Sigmoid colon (tissue), 7 donors: ENCODE data around the gene C10orf105. TPM values are rescaled to one million over a fixed set of nuclear protein-coding genes. Genes with fewer than 3 reads are reported as not detected.

Experiments used
- DNase-seq: peaks from one replicate; pipeline ENCODE4 v3.0.0-alpha.2; 2019
- H3K27ac ChIP-seq, 4 donors: fragments of 200-600 bp; sonication (generic); one replicate each; pipeline ENCODE4 v1.5.1; 2016 to 2019; ENCODE audit warnings: mild to moderate bottlenecking in 1 of 4
- H3K27me3 ChIP-seq, 3 donors: fragments of 200-600 bp; sonication (generic); one replicate each; pipeline ENCODE4 v1.5.1; 2019; ENCODE audit warnings: mild to moderate bottlenecking in 1 of 3
- H3K36me3 ChIP-seq, 4 donors: fragments of 200-600 bp; sonication (generic); one replicate each; pipeline ENCODE4 v1.5.1; 2016 to 2019
- H3K4me1 ChIP-seq, 4 donors: fragments of 200-600 bp; sonication (generic); one replicate each; pipeline ENCODE4 v1.5.1; 2017 to 2019
- H3K4me3 ChIP-seq, 4 donors: fragments of 200-600 bp; sonication (generic); one replicate each; pipeline ENCODE4 v1.5.1; 2017 to 2019; ENCODE audit warnings: mild to moderate bottlenecking in 2 of 4, moderate library complexity in 1 of 4
- H3K9me3 ChIP-seq, 4 donors: fragments of 200-600 bp in 3 of 4; sonication (generic) in 3 of 4; one replicate each; pipeline versions ENCODE4 v1.5.1 to v1.6.1; 2013 to 2019
- EP300 ChIP-seq, 4 donors: sonication (generic); formaldehyde crosslinking; IDR thresholded peaks; one replicate each; pipeline ENCODE4 v1.6.1; 2017; ENCODE audit warnings: antibody characterized with exemption in 4 of 4
- POLR2A ChIP-seq, 2 donors: fragments of 450-650 bp; IDR thresholded peaks; one replicate each; pipeline ENCODE4 v1.6.1; 2016; ENCODE audit warnings: antibody characterized with exemption in 2 of 2, mild to moderate bottlenecking in 2 of 2, moderate library complexity in 2 of 2
- POLR2AphosphoS5 ChIP-seq, 4 donors: sonication (generic); formaldehyde crosslinking; IDR thresholded peaks; one replicate each; pipeline ENCODE4 v1.6.1; 2017; ENCODE audit warnings: antibody characterized with exemption in 4 of 4
- WGBS, 2 donors: extraction: QIAGEN DNeasy Blood & Tissue Kit; methylation state at CpG; one replicate each; pipeline ENCODE4 v1.1.7; 2013; 5-methylcytosine and 5-hydroxymethylcytosine counted together
- intact Hi-C: fragments of 100-400 bp; cut with DNase I; formaldehyde crosslinking; loops from one replicate; pipeline ENCODE4 v1.15.1; 2023
- polyA plus RNA-seq, 3 donors: library from polyadenylated mRNA; stranded (reverse); fragments of 200-250 nt; gene quantifications; one replicate each; pipeline ENCODE4 v1.2.3, GENCODE V29; 2013
- total RNA-seq, 4 donors: library from RNA; depleted of rRNA; stranded (reverse); fragments of >200 nt; gene quantifications; one replicate each; pipeline ENCODE4 v1.1.0, GENCODE V29; 2016
- TF ChIP-seq, protein P1 (sequence below), 4 experiments: fragments of 450-650 bp in 3 of 4; fragments of 200-600 bp in 1 of 4; IDR thresholded peaks; one replicate each; pipeline ENCODE4 v1.5.1; 2016 to 2019; ENCODE audit warnings: antibody characterized with exemption in 4 of 4, mild to moderate bottlenecking in 3 of 4, moderate library complexity in 2 of 4
- donor health status: healthy with polysubstance abuse.
- donor health status: Bipolar disorder and iron deficiency.
- donor health status: healthy.

The C10orf105 gene
- total and polyA plus RNA-seq, 7 donors: 0.25 to 0.55 TPM; not detected in 5

DNA sequence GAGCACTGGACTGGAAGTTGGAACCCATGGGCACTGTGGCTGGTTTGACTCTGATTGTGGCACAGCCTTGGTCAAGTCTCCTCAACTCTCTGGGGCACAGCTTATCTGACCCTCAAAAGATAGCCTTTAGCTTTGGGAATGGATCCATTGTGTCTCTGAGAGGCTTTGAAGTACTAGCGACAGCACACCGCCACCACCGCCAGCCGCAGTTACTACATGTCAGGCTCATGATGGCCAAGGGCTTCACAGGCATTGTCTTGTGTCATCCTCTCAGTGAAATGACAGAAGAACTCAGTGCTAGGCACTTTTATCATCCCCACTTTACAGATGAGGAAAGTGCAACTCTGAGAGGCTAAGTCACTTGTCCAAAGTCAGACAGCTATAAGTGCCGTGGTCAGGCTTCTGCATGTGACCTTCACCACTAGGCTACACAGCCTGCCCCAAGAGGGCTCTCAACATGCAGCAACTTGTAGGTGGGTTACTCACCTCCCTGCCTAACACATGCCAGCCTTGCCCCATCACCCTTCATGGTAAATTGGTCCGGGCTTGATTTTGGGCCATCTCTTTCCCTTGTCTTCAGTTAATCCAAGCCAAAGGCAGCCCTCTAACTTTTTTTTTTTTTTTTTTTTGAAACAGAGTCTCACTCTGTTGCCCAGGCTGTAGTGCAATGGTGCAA, 44.1 kb downstream of the C10orf105 start:
- H3K27me3 ChIP-seq: no peaks in the 10 kb centered on the region
- H3K9me3 ChIP-seq: no peaks in the 10 kb centered on the region
- TF ChIP-seq, protein P1, sequence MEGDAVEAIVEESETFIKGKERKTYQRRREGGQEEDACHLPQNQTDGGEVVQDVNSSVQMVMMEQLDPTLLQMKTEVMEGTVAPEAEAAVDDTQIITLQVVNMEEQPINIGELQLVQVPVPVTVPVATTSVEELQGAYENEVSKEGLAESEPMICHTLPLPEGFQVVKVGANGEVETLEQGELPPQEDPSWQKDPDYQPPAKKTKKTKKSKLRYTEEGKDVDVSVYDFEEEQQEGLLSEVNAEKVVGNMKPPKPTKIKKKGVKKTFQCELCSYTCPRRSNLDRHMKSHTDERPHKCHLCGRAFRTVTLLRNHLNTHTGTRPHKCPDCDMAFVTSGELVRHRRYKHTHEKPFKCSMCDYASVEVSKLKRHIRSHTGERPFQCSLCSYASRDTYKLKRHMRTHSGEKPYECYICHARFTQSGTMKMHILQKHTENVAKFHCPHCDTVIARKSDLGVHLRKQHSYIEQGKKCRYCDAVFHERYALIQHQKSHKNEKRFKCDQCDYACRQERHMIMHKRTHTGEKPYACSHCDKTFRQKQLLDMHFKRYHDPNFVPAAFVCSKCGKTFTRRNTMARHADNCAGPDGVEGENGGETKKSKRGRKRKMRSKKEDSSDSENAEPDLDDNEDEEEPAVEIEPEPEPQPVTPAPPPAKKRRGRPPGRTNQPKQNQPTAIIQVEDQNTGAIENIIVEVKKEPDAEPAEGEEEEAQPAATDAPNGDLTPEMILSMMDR (IDR thresholded peaks at IDR 0.05): no peak
- no peak for TF ChIP-seq POLR2AphosphoS5 (IDR thresholded peaks at IDR 0.05)
- TF ChIP-seq POLR2A (IDR thresholded peaks at IDR 0.05): no peak
- TF ChIP-seq EP300 (IDR thresholded peaks at IDR 0.05): no peak
- intact Hi-C loops: no loop called here
- no peak for DNase-seq
- H3K4me3 ChIP-seq: no peak overlapping the region
- no peaks in the 10 kb centered on the region for H3K4me1 ChIP-seq
- no peaks in the 10 kb centered on the region for H3K36me3 ChIP-seq
- H3K27ac ChIP-seq: no peak overlapping the region
- WGBS, 2 donors: 97 to 98% methylated on average over 6 of the region's 6 CpGs

DNA sequence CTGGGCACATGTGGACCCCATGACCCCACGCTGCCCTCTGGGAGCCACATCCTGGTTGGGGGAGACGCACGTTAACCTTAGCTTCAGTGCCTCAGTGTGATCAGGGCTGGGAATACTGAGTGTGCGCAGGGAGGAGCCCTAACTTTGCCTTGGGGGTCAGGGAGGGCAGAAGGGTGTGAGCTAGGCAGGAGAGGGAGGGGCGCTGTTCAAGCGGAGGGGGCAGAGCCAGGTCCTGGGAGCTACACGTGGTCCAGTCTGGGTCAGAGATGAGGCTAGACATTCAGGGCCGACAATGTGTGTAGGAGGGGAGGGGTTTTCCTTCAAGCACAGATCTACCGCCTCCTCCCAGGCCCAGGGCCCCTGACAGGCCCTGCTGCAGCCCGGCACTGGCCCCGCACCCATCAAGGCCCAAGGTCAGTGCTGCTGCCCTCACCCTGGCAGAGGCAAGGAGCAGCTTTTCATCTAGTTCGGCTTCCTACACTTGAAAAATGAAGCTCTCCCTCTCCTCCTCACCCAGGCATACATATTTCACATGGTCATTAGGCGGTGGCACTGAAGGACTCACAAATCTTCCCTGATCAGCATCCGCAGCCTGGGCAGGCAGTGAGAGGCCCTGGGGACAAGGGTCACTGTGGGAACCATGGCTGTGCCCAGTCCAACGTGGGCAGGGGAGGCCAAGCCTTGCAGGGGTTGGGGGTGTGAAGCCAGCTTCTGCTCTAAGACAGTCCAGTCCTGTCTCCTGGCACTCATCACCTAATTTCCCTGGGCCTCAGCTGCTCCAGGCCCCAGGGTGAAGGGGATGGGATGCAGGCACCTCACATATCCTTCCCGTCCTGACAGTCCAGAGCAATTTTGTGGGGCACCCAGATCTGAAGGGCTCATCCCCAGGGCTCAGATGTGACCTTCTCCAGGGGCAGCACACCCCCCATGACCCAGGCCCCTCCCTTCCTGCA, 47.3 kb downstream of the C10orf105 start:
- no peak for DNase-seq
- Histone ChIP-seq H3K4me3 (no peak overlapping the region), H3K27ac (no peak overlapping the region), H3K4me1 (no peaks in the 10 kb centered on the region), H3K36me3 (no peaks in the 10 kb centered on the region), H3K27me3 (no peaks in the 10 kb centered on the region), H3K9me3 (no peaks in the 10 kb centered on the region)
- intact Hi-C loops: no loop called here
- TF ChIP-seq EP300 (IDR thresholded peaks at IDR 0.05) (no peak), POLR2AphosphoS5 (IDR thresholded peaks at IDR 0.05) (no peak), POLR2A (IDR thresholded peaks at IDR 0.05) (no peak)
- TF ChIP-seq, protein P1 (IDR thresholded peaks at IDR 0.05): no peak
- 76 to 87% methylated on average over 16 of the region's 16 CpGs for WGBS, 2 donors

DNA sequence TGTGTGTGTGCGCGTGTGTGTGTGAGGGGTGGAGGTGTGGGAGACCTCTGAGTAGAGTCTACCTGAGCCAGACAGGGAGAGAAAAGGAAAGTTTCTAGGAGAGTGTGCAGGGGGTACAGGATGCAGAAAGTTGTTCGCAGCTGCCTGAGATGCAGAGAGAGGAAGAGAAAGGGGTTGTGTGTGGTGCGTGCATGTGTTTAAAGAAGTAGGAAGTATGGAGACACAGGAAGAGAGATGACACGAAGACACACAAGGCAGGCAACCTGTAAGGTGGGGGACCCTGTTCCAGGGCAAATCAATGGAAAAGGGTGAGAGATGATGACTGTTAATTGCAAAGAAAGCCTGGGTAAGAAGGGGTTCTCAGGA, 52.2 kb downstream of the C10orf105 start:
- intact Hi-C loops: no loop called here
- H3K4me3 ChIP-seq: no peak overlapping the region
- no peaks in the 10 kb centered on the region for H3K27me3 ChIP-seq
- H3K9me3 ChIP-seq: no peaks in the 10 kb centered on the region
- no peaks in the 10 kb centered on the region for H3K36me3 ChIP-seq
- DNase-seq: no peak
- H3K27ac ChIP-seq: no peak overlapping the region
- 26 to 53% methylated on average over 5 of the region's 5 CpGs for WGBS, 2 donors
- H3K4me1 ChIP-seq: no peaks in the 10 kb centered on the region
- TF ChIP-seq, protein P1 (IDR thresholded peaks at IDR 0.05): no peak
- TF ChIP-seq POLR2AphosphoS5 (IDR thresholded peaks at IDR 0.05) (no peak), EP300 (IDR thresholded peaks at IDR 0.05) (no peak), POLR2A (IDR thresholded peaks at IDR 0.05) (no peak)

DNA sequence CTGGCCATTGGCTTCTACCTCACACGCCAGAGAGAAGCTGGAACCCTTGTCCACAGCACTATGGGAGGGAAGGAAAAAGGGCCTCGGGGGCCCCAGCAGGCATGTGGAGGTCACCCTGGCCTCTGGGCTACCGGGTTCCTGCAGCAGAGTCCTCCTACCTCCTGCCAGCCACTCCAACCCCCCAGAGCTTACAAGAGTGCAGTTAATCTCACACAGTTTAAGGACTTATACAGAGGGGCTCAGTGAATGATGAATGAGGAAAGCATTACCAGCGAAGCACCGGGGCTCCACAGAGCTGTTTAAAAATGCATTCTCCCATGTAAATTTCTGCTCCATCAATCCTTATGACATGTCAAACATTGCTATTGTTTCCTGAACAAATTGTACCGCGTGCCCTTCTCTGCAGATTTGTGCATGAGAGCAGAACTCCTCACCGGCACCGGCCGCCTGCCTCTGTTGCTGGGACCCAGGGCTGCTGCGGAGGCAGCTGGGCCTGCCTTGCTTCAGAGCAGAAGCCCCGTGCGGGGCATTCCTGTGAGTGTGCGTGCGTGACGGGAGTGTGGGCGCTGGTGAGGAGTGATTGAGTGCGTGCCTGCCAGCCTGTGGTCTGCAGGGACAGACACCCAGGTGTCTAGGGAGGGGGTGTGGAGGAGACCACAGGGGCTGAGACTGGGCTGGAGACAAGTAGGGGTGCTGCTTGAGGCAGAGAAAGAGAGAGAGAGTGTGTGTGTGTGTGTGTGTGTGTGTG, 52.8 kb downstream of the C10orf105 start:
- Histone ChIP-seq H3K4me3 (no peak overlapping the region), H3K27ac (peak overlapping the region in 1 of 4 donors; percentile 32), H3K27me3 (no peaks in the 10 kb centered on the region), H3K4me1 (no peaks in the 10 kb centered on the region), H3K9me3 (no peaks in the 10 kb centered on the region), H3K36me3 (no peaks in the 10 kb centered on the region)
- DNase-seq: no peak
- intact Hi-C loops: no loop called here
- WGBS, 2 donors: 61 to 83% methylated on average over 18 of the region's 18 CpGs
- TF ChIP-seq, protein P1 (IDR thresholded peaks at IDR 0.05): no peak
- TF ChIP-seq POLR2AphosphoS5 (IDR thresholded peaks at IDR 0.05): no peak
- no peak for TF ChIP-seq EP300 (IDR thresholded peaks at IDR 0.05)
- TF ChIP-seq POLR2A (IDR thresholded peaks at IDR 0.05): no peak
